ENCODE measurements around the gene PCDHA1. TPM values are rescaled to one million over a fixed set of nuclear protein-coding genes. Genes with fewer than 3 reads are reported as not detected.
"Not testable (repeated sequence)": the region's sequence is repeated elsewhere in the genome, so short reads cannot be mapped to it uniquely, and the experiment has no call there.

PCDHA1 gene
- total RNA-seq, 4 donors from 2014 or later, result not detected

DNA sequence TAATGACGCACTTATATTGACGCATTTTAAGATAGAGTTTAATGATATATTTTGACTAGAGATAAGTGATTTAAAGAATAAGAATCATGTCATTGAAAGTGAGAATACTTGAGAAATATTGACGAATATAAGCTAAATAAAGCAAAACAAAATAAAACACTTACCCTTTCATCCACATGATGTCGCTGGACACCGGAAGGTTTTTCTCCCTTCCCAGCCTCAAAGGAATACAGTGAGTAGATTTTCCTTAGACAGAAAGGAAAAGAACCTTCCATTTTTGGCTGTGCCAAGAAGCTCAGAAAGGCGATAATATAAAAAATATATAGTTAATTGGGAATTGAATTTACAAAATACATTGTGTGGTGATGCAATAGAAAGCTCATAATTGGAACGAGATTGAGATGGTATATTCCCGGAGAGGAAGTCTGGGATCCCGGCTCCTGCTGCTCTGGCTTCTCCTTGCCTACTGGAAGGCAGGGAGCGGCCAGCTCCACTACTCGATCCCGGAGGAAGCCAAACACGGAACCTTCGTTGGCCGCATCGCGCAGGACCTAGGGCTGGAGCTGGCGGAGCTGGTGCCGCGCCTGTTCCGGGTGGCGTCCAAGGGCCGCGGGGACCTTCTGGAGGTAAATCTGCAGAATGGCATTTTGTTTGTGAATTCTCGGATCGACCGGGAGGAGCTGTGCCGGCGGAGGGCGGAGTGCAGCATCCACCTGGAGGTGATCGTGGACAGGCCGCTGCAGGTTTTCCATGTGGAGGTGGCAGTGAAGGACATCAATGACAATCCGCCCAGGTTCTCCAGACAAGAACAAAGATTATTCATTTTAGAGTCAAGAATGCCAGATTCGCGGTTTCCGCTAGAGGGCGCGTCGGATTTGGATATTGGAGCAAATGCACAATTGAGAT lies 35.7 kb downstream of the PCDHA1 start, which contains the start of gene PCDHA5:
PCDHA5 (plus strand) TSS at position 239 of the 906 bp plus-strand sequence.
- TF ChIP-seq, protein P1, sequence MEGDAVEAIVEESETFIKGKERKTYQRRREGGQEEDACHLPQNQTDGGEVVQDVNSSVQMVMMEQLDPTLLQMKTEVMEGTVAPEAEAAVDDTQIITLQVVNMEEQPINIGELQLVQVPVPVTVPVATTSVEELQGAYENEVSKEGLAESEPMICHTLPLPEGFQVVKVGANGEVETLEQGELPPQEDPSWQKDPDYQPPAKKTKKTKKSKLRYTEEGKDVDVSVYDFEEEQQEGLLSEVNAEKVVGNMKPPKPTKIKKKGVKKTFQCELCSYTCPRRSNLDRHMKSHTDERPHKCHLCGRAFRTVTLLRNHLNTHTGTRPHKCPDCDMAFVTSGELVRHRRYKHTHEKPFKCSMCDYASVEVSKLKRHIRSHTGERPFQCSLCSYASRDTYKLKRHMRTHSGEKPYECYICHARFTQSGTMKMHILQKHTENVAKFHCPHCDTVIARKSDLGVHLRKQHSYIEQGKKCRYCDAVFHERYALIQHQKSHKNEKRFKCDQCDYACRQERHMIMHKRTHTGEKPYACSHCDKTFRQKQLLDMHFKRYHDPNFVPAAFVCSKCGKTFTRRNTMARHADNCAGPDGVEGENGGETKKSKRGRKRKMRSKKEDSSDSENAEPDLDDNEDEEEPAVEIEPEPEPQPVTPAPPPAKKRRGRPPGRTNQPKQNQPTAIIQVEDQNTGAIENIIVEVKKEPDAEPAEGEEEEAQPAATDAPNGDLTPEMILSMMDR (IDR thresholded peaks at IDR 0.05), result no peak
- no peak for DNase-seq (ENCODE audit: low spot score)
- ATAC-seq (ENCODE audit: low FRiP score), result no peak

DNA sequence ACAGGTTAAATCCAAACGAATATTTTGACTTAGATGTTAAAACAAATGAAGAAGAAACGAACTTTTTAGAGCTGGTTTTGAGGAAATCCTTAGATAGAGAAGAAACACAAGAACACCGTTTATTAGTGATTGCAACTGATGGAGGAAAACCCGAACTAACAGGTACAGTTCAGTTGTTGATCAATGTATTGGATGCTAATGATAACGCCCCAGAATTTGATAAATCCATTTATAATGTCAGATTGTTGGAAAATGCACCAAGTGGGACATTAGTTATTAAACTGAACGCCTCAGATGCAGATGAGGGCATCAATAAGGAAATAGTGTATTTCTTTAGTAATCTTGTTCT lies 36.3 kb downstream of the PCDHA1 start:
- DNase-seq (ENCODE audit: low spot score), result no peak
- TF ChIP-seq, protein P1 (IDR thresholded peaks at IDR 0.05), result no peak
- ATAC-seq (ENCODE audit: low FRiP score), result no peak

- not testable (repeated sequence) for ATAC-seq (ENCODE audit: low FRiP score); DNase-seq (ENCODE audit: low spot score)
Measured at GRCh38 chr5:140822969-140823368, 37.0 kb downstream of the PCDHA1 start.

DNA sequence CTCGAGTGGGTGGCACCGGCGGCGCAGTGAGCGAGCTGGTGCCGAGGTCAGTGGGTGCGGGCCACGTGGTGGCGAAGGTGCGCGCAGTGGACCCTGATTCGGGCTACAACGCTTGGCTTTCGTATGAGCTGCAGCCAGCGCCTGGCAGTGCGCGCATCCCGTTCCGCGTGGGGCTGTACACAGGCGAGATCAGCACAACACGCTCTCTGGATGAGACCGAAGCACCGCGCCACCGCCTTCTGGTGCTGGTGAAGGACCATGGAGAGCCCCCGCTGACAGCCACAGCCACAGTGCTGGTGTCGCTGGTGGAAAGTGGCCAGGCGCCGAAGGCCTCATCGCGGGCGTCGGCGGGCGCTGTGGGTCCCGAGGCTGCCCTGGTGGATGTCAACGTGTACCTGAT lies 37.5 kb downstream of the PCDHA1 start:
- no peak for DNase-seq (ENCODE audit: low spot score)
- TF ChIP-seq, protein P1 (IDR thresholded peaks at IDR 0.05), result no peak
- no peak for ATAC-seq (ENCODE audit: low FRiP score)

- DNase-seq (ENCODE audit: low spot score), result no peak
- TF ChIP-seq, protein P1 (IDR thresholded peaks at IDR 0.05), result no peak
- ATAC-seq (ENCODE audit: low FRiP score), result no peak
Measured at GRCh38 chr5:140827704-140828361, 41.9 kb downstream of the PCDHA1 start, which contains the start of gene PCDHA6. Gene PCDHA6, plus strand, starts transcription at chr5:140827960. Its CDS starts 132 bp downstream, at chr5:140828092.

GRCh38 chr5:140828362-140828737 lies 42.4 kb downstream of the PCDHA1 start:
- DNase-seq (ENCODE audit: low spot score), result no peak
- ATAC-seq (ENCODE audit: low FRiP score), result no peak
- TF ChIP-seq, protein P1 (IDR thresholded peaks at IDR 0.05), result no peak

GRCh38 chr5:140829511-140830501 lies 43.9 kb downstream of the PCDHA1 start:
- not testable (repeated sequence) for ATAC-seq (ENCODE audit: low FRiP score); DNase-seq (ENCODE audit: low spot score)
